GM18517 (cell line): ENCODE data around the gene AHCYL1.
"Not testable (repeated sequence)": the region's sequence is repeated elsewhere in the genome, so short reads cannot be mapped to it uniquely, and the experiment has no call there.

ENCODE experiments used
- ATAC-seq: cut with Tn5 transposase; IDR thresholded peaks from one replicate; pipeline ENCODE4 v1.9.1; 2021; ENCODE audit warnings: mild to moderate bottlenecking, moderate library complexity; ENCODE audit not compliant: unreplicated experiment

Gene AHCYL1

DNA sequence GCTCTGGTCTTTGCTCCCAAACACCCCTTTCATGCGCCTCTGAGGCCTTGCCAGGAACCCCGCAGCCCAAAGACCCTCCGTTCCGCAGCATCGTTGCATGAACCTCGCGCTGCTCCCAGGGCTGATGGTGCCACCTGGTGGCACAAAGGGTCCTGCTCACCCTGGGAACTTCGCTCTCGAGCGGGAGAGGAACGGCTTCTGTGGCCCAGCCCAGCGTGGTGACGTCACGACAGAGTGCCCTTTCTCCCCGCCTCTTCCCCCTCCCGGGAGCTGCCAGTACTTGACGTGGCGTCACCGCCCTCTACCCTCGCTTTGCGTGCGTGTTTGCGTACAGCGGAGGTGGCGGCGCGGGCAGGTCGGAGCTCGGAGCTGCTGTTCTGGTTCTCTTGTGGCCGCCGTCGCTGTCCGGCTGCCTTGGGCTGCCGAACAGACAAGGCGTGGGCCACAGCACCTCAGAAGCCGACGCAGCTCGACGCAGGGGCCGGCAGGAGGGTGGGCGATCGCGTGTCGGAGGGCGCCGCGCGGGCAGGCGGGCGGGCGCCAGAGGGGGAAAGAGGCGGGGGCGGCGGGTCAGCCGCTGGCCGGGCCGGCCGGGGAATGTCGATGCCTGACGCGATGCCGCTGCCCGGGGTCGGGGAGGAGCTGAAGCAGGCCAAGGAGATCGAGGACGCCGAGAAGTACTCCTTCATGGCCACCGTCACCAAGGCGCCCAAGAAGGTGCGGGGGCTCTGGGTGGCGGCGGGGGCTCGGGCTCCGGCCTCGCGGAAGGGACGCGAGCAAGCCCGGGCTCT lies at the start of gene AHCYL1:
TSS of gene AHCYL1 (plus strand) at position 310 of the 791 bp plus-strand sequence. CDS start at position 598, 288 bp downstream.
- ATAC-seq, result peak; percentile 98

DNA sequence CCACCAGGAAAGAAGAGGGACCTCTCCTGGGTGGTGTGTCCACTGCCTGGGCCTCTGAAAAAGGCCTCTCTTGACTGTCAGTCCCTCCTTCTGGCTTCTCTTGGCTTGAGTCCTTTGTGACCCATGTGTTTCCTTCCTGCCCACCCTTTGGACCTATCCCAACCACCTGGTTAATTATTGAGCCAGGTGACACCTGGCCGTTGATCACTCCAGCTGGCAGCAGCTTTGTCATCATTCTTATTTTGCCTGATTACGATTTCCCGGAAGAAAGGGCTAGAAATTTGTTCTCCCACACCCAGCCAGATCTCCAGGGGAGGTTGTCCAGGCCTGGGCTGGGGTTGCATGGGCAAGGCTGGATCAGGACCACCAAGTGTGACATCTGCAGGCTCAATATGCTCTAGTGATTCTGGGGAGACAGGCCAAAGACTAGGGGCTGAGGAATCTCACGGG lies 49.1 kb upstream of the AHCYL1 start:
- ATAC-seq, result no peak

DNA sequence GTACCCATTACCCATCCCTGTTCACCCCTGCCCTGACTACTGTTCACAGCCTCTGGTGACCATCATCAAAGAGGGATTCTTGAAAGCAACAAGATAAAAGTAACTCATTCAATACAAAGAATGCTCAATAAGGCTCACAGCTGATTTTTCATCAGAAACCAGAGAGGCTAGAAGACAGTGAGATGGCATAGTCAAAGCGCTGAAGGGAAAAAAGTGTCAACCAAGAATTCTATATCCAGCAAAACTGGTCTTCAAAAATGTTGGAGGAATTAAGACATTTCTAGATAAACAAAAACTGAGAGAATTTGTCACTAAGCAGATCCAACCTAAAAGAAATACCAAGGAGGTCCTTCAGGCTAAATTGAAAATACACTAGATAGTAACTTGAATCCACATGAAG lies 46.8 kb upstream of the AHCYL1 start:
- ATAC-seq, result no peak

DNA sequence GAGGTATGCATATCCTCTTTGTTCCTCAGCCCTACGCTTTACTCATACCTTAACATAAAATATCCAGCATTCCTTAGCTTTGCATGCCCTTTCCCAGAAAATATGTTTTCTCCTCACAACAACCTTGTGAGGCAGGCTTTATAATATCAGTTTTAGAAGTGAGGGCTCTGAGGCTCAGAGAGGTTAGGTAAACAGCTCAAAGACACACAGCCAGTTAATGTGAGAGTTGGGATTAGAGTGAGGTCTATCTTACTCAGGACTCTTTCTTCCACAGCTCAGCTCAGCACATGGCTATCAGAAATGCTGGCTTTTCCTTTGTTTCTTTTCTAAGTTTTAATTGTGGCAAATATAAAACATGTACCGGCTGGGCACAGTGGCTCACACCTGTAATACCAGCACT lies 46.0 kb upstream of the AHCYL1 start:
- no peak for ATAC-seq

DNA sequence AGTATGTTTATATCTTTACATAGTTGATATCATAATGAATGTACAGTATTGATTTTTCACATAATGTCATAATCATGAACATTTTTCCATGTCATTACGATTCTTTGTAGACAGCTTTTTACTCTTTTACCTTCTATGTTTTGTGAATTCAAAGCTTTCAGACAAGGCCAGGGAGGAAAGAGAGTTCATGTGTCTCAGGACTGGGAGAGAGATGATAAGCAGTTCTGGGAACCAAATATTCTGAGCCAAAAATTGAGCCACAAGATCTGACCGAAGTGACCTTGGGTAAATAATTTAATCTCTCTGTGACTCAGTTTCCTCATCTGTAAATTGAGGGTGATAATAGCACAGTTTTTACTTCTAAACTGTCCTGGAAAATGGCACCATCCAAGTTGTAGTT lies 42.1 kb upstream of the AHCYL1 start:
- no peak for ATAC-seq

DNA sequence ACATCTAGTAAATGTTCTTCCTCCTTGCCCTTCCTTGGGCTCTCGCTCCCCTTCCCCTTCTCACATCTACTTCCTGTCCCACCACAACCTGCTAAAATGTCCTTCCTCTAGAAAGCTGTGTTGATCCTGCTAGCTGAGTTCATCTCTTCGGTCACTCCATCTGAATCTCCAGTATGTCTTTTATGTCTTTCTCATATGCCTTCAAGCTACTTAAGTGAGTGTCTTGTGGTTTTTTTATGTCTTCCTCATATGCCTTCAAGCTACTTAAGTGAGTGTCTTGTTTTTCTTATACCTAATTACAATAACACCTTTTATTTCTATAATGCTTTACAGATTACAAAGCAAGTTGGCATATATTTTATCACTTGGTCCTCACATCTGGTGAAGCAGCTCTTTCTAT lies 40.0 kb upstream of the AHCYL1 start:
- ATAC-seq, result no peak

DNA sequence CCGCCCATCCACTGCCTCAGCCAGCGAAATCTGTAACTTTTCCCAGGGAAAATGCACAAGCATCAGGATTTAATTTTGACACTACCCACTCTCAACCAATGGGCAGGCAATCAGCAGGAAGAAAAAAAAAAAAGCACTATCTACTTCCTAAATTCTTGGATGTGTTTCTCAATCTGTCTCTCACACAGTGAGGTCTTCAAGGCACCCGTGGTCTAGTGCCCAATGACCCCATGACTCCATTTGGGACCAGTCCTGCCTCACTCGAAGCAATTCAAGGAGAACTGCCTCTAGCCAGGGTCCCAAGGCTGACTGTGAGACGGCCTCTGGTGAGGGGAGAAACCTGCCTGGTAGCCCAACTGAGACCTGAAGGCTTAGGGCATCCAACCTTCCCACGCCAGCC lies 38.1 kb upstream of the AHCYL1 start:
- no peak for ATAC-seq

DNA sequence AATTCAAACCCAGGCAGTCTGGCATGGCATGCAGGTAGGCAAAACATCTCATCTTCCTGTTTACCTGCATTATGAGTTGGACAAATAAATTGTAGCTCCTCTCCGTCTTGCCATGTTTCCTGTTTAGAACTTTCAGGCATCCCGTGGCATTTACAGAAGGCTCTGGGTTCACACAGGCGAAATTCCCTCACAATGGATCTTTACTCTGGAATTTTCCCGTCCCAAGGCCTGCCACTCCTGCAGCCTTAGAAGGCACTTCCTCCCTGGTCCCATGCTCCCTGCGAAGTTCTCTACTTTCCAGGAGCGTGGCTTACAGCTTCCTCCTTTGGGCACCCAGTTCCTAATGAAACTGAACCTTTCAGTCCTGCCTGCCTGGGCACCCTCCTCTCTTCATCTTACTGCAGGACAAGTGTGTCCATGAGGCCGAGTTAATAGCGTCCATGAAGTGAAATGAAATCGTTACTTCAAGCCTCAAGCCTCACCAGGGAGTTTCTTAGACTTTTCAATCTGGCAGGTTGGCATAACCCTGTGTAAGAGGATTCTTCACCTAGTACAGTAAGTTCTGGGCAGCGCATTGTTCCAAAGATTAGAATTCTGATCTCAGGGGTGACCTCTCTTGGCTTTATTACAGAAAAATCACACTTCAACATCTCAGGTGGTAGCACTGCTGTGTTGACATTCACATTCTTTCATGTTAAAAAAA lies 36.8 kb upstream of the AHCYL1 start:
- no peak for ATAC-seq

DNA sequence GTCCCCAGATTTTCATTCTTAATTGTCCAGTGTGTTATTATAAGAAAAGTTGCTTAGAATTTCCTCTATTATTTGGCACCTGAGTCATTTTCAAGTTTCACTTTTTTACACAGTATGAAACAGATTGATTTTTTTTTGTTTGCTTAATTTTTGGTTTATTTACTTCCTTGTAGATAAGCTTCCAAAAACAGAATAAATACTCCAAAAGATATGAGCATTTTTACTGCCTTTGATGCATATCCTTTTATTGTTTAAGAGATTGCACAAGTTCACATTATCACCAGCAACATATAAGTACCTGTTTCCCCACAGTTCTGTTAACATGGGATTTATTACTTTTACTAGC lies 36.3 kb upstream of the AHCYL1 start:
- ATAC-seq, result no peak

DNA sequence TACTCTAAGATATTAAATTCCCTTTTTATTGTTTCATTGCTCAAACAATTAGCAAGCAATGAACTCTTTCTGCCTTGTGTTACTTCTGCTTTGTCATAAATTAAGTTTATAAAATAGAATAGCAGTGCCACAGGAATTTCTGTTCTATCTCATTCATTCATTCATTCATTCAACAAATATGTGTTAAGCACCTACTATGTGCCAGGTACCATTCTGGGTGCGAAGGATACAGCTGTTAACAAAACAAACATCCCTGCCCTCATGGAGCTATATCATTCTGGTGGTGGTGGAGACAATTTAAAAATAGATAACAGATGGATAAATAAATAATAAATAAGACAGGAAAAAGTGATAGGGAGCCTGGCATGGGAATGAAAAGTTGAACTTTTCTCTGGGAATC lies 34.5 kb upstream of the AHCYL1 start:
- no peak for ATAC-seq

DNA sequence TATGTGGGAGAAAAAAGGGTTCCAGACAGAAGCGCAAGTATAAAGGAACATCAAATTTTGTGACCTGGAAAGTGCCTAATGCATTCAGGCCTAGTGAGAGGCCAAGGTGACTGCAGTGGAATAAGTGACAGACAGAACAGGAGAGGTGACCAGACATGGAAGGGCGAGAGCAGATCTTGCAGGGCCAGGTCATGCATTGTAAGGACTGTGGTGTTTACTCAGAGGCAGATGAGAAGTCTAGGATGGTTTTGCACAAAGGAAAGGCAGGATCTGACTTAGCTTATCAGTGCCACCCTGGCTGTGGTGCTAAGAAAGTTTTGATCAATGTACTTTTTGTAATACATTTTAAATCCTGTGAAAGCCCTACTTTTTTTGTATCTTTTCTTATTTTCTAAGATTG lies 34.1 kb upstream of the AHCYL1 start:
- no peak for ATAC-seq

DNA sequence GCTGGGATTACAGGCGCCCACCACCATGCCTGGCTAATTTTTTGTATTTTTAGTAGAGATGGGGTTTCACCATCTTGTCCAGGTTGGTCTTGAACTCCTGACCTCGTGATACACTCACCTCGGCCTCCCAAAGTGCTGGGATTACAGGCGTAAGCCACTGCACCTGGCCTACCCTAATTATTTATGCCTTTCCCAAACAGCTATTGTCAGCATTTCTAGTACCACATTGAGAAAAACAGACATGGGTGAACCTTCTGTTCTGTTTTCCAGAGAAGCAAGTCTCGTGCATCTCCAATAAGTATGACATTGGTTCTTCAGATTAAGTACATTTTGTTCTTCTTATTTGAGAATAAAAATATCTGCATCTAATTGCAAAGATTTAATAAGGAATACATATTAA lies 33.1 kb upstream of the AHCYL1 start:
- not testable (repeated sequence) for ATAC-seq

DNA sequence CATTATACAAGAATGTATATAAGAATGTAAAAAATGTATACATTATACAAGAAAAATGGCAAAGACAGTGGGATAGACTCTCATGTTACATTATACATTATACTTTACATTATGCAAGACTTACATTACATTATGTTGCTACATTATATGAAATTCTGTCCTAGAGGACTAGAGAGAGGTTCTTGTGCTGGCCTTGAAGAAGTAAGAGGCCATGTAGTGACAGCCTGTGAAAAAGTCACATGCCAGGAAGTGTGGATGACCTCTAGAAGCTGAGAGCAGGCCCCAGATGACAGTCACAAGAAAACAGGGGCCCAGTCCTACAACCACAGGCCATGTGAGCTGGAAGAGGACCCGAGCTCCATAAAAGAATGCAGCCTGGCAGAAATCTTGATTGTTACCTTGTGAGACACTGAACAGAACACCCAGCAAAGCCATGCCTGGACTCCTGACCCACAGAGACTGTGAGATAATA lies 30.5 kb upstream of the AHCYL1 start:
- no peak for ATAC-seq

DNA sequence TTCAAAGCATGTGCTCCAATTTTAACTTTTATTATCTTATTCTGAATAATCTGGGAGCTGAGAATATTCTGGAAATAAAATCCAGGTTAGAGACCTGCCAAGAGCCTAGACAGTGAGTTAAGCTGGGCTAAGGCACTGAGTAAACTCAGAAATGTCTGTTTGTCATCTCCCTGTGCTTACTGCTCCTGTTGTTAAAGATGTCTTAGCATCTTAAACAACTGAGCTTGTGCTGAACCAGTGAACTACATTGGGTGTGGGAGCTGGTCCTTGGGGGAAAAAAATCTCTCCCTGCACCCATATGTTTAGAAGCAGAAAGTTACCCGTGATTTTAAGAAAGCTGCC lies 25.0 kb upstream of the AHCYL1 start:
- no peak for ATAC-seq

DNA sequence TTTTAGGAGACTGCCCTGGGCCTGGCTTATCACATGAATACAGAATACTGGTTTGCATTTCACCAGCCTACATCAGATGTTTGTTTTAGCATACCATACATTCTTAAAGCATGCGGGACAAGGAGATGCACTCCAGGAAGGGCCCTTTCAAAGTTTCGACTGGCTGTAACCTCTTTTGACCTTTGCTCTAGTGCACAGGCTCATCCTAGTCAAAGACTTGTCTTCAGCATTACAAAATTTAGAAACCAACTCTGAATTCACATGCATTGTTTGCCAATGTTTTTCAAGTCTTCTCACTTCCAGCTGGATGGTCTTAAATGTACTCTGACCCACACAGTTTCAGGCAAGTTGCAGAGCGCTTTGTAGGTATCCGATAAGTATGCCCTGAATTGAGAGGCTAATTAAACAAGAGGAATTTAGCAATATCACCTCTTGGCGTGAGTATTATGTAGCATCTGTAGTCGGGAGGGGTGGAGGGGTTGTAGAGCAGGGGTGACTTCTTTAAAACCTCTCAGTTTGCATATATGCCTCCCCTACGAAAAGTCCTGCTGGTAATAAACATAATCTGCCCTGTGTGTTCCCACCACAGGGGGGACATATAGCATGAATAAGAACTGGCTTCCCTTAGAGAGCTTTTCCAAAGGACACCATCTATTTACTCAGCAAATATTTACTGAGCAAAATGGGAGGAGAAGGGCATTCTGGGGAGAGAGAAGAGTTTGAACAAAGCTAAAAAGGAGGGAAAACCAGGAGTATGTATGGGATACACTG lies 24.4 kb upstream of the AHCYL1 start:
- no peak for ATAC-seq

DNA sequence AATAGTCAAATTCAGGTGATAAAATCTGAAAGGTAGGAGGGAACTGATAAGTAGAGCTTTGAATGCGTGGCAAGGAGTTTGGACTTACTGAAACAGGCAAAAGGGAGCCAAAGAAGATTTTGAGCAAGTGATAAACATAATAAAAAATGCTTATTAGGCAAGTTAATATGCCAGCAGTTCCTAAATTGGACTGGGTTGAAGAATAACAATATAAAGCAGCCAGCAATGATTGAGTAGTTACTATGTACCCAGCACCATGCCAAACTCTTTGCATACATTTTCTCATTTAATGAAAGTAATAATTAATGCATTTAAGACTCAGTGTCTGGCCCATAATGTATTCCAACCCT lies 23.8 kb upstream of the AHCYL1 start:
- no peak for ATAC-seq

DNA sequence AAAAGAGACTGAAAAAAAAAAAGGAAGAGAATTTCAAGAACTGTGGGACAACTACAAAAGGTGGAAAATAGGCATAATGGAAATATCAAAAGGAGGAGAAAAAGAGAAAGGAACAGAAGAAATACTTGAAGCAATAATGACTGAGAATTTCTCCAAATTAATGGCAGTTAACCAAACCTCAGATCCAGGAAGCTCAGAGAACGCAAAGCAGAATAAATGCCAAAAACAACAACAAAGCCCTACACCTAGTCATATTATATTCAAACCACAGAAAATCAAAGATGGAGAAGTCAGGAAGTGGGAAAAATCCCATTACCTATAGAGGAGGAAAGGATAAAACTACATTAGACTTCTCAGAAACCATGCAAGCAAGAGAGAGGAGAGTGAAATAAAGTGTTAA lies 20.7 kb upstream of the AHCYL1 start:
- no peak for ATAC-seq

DNA sequence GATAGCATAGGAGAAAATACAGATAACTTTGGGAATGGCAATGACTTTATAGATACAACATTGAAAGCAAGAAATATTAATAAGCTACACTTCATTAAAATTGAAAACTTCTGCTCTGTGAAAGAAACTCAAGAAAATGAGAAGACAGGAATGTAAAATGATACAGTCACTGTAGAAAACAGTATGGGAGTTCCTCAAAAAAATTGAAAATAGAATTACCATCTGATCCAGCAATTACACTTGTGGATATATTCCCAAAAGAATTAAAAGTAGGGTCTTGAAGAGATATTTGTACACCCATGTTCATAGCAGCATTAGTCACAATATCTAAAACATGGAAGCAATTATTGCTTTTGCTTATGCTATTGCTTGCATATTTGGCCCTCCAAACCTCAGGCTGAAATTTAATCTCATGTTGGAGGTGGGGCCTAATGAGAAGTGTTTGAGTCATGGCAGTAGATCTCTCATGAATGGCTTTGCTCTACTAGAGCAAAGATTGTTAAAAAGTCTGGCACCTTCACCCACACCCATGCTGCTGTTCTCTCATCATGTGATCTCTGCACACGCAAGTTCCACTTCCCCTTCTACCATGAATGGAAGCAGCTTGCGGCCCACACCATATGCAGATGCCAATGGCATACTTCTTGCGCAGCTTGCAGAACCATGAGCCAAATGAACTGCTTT lies 15.3 kb upstream of the AHCYL1 start:
- ATAC-seq, result no peak

DNA sequence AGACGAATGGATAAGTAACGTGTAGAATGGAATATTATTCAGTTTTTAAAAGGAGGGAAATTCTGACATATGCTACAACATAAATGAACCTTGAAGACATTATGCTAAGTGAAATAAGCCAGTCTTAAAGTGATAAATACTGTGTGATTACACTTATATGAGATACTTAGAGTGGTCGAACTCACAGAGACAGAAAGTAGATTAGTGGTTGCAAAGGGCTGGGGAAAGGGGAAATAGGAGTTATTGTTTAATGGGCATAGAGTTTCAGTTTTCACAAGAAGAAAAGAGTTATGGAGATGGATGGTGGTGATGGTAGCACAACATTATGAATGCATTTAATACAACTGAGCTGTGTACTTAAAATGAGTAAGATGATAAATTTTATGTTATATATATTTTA lies 14.7 kb upstream of the AHCYL1 start:
- no peak for ATAC-seq

DNA sequence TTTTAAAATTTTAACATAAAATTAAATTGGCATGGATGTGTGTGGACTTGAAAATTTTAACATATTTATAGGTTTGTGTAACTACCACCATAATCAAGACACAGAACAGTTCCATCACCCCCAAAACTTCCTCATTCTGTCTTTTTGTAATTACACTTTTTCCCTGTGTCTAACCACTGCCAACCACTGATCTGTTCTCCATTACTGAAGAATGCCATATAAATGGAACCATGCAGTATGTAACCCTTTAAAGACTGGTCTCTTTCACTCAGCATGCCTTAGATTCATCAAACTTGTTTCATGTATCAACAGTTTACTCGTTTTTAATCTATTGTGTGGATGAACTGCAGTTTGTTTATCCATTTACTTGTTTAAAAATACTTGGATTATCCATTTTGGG lies 13.0 kb upstream of the AHCYL1 start:
- ATAC-seq, result no peak

DNA sequence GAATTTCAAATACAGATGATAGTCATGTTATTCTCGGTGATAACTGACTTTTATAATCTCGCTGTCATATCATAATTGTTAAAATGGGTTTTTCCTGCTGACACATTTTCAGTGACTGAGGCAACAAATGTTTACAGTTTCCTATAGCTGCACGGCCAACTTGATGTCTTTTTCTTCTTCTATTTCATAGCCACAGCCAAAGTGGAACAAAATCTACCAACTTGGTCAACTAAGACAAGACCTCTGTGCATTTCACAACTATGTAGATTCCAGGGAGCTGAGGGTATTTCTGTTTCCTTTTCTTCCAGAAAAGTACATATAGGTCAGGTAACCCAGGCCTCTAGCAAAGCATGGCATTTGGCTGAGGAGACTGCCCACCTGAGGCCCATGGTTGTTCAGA lies 10.4 kb upstream of the AHCYL1 start:
- no peak for ATAC-seq
